ENCODE measurements around the gene MRPS7. TPM values are rescaled to one million over a fixed set of nuclear protein-coding genes. Genes with fewer than 3 reads are reported as not detected.

The MRPS7 gene
- total RNA-seq, 2 experiments from 2014 or later: 103 to 127 TPM

- Histone ChIP-seq H3K4me1 (ENCODE audit: insufficient read depth, low read length, poor library complexity, severe bottlenecking) (peaks cover 26% of the 10 kb centered on the region), H3K4me2 (ENCODE audit: low read length) (peak overlapping the region; percentile 92), H3K9me3 (ENCODE audit: low read length) (no peaks in the 10 kb centered on the region), H4K20me1 (ENCODE audit: insufficient read depth, low read length) (peaks cover 17% of the 10 kb centered on the region; the same call in 1 of the 2 replicates), H3K79me2 (ENCODE audit: insufficient read depth, low read depth, low read length) (peaks cover 57% of the 10 kb centered on the region), H3K27ac (ENCODE audit: low read depth, low read length, poor library complexity, severe bottlenecking) (peak overlapping the region; percentile 68), H2AFZ (ENCODE audit: low read length) (peak overlapping the region; percentile 62), H3K36me3 (ENCODE audit: insufficient read depth, low read length) (peaks cover 37% of the 10 kb centered on the region), H3K9me2 (ENCODE audit: insufficient read depth, low read length) (no peaks in the 10 kb centered on the region), H3K4me3 (ENCODE audit: low read depth, low read length, poor library complexity, severe bottlenecking) (peak overlapping the region; percentile 79)
- TSS peak; percentile 77 for BruUV-seq (replicated peaks)
- peak; percentile 58 for TF ChIP-seq CTCF (conservative IDR thresholded peaks at IDR 0.05; ENCODE audit: low read length)
- no peak for TF ChIP-seq EZH2phosphoT487 (IDR thresholded peaks at IDR 0.05; ENCODE audit: borderline replicate concordance, low read depth, low read length)
- DNase-seq (ENCODE audit: low spot score): no peak
- CTCF ChIA-PET (ENCODE audit: unreplicated experiment): interaction anchor here (0.6 to 3.5 kb wide), 6 partner anchors 9 to 148 kb away, joined by 3 to 31 read pairs (median 6); partner anchors contain the start of genes MIF4GD and SLC25A19
- POLR2A ChIA-PET: interaction anchor here (0.6 to 4.6 kb wide), 18 partner anchors 10 to 162 kb away, joined by 3 to 59 read pairs (median 6); partner anchors contain the start of genes GRB2, MIF4GD and SLC25A19
- intact Hi-C loops (cut with micrococcal nuclease; ENCODE audit: unreplicated experiment): loop anchor here (2.0 kb wide), 1 partner anchor 152 kb away; no protein-coding TSS in a partner anchor
Measured at GRCh38 chr17:75260641-75261335, 891 bp upstream of the MRPS7 start.

- BruUV-seq (replicated peaks): no TSS peak
- Histone ChIP-seq H3K9me3 (ENCODE audit: low read length) (no peaks in the 10 kb centered on the region), H3K79me2 (ENCODE audit: insufficient read depth, low read depth, low read length) (peaks cover 57% of the 10 kb centered on the region), H3K9me2 (ENCODE audit: insufficient read depth, low read length) (no peaks in the 10 kb centered on the region), H3K36me3 (ENCODE audit: insufficient read depth, low read length) (peaks cover 51% of the 10 kb centered on the region), H3K27ac (ENCODE audit: low read depth, low read length, poor library complexity, severe bottlenecking) (peak overlapping the region; percentile 68), H3K4me3 (ENCODE audit: low read depth, low read length, poor library complexity, severe bottlenecking) (peak overlapping the region; percentile 79), H3K4me1 (ENCODE audit: insufficient read depth, low read length, poor library complexity, severe bottlenecking) (peaks cover 26% of the 10 kb centered on the region), H3K4me2 (ENCODE audit: low read length) (peak overlapping the region; percentile 92), H2AFZ (ENCODE audit: low read length) (peak overlapping the region; percentile 62), H4K20me1 (ENCODE audit: insufficient read depth, low read length) (peaks cover 17% of the 10 kb centered on the region; the same call in 1 of the 2 replicates)
- CTCF ChIA-PET (ENCODE audit: unreplicated experiment): interaction anchor here (1.0 to 3.5 kb wide), 4 partner anchors 8 to 27 kb away, joined by 3 to 31 read pairs (median 4); partner anchors contain the start of genes MIF4GD and SLC25A19
- POLR2A ChIA-PET: interaction anchor here (0.7 to 4.6 kb wide), 21 partner anchors 8 to 259 kb away, joined by 3 to 59 read pairs (median 5); partner anchors contain the start of genes GRB2, MIF4GD, SLC25A19 and TMEM94
- peak; percentile 46 for DNase-seq (ENCODE audit: low spot score)
- intact Hi-C loops (cut with micrococcal nuclease; ENCODE audit: unreplicated experiment): no loop called here
- TF ChIP-seq EZH2phosphoT487 (IDR thresholded peaks at IDR 0.05; ENCODE audit: borderline replicate concordance, low read depth, low read length) (no peak), CTCF (conservative IDR thresholded peaks at IDR 0.05; ENCODE audit: low read length) (no peak)
Measured at GRCh38 chr17:75262112-75262606, 480 bp downstream of the MRPS7 start.
